ENCODE measurements around the gene ZNF462. TPM values are rescaled to one million over a fixed set of nuclear protein-coding genes. Genes with fewer than 3 reads are reported as not detected.

ZNF462 gene
- total and polyA plus RNA-seq, 2 of the 13 experiments (the other 11 are each of a cell fraction or from before 2014, with no cell fraction given): not detected

- no peak for ATAC-seq
- Histone ChIP-seq H3K27ac (ENCODE audit: extremely low read length, insufficient read depth, low read length) (no peak overlapping the region), H3K4me3 (replicated peaks in 1 of 3; ENCODE audit: insufficient read depth in 1 of 3, low read depth in 2 of 3, low read length in 3 of 3) (no peak overlapping the region), H3K4me2 (ENCODE audit: low read depth, low read length) (no peak overlapping the region), H3K36me3 (replicated peaks in 1 of 2; ENCODE audit: control insufficient read depth in 1 of 2, insufficient read depth in 2 of 2, low read length in 2 of 2) (no peaks in the 10 kb centered on the region), H3K4me1 (ENCODE audit: insufficient read depth, low read length) (no peaks in the 10 kb centered on the region), H3K9me3 (ENCODE audit: low read length) (no peaks in the 10 kb centered on the region), H3K79me2 (ENCODE audit: insufficient read depth, low read length) (no peaks in the 10 kb centered on the region), H4K20me1 (ENCODE audit: insufficient read depth, low read length) (no peaks in the 10 kb centered on the region), H3K27me3 (ENCODE audit: control insufficient read depth in 1 of 2, insufficient read depth in 2 of 2, low read length in 2 of 2) (no peaks in the 10 kb centered on the region), H3K9ac (ENCODE audit: insufficient read depth, low read depth, low read length) (no peak overlapping the region), H2AFZ (ENCODE audit: low read length) (no peak overlapping the region)
- BruUV-seq (replicated peaks): no TSS peak
- 0% methylated on average over 1 of the region's 1 CpG for WGBS (ENCODE audit: low lambda C conversion rate)
- ChIA-PET POLR2A (no interaction called here), CTCF (ENCODE audit: low intra/inter-chr PET ratio, low total read pairs) (no interaction called here)
- DNase-seq (ENCODE audit: low spot score): no peak
- no peak for FAIRE-seq
- intact Hi-C loops (cut with micrococcal nuclease; ENCODE audit: unreplicated experiment) (no loop called here), in situ Hi-C loops (cut with HindIII; ENCODE audit: extremely low pct_ligation_motif_present, low pct_unique_long_range_greater_than_20kb) (no loop called here)
- TF ChIP-seq HES4 (CRISPR knock-in tag; IDR thresholded peaks at IDR 0.05; ENCODE audit: borderline replicate concordance): no peak
- TF ChIP-seq PTBP1 (IDR thresholded peaks at IDR 0.05; ENCODE audit: low read depth, low read length, poor library complexity, severe bottlenecking): no peak
- no peak for TF ChIP-seq MATR3 (CRISPR knock-in tag; IDR thresholded peaks at IDR 0.05)
- TF ChIP-seq ZNF350 (CRISPR knock-in tag; IDR thresholded peaks at IDR 0.05; ENCODE audit: borderline replicate concordance, low read depth): no peak
- TF ChIP-seq ATF2 (CRISPR knock-in tag; IDR thresholded peaks at IDR 0.05): no peak
- no peak for TF ChIP-seq ZNF781 (CRISPR knock-in tag; IDR thresholded peaks at IDR 0.05; ENCODE audit: borderline replicate concordance, not compliant biosample characterization)
- TF ChIP-seq NRL (CRISPR knock-in tag; IDR thresholded peaks at IDR 0.05; ENCODE audit: borderline replicate concordance): no peak
- no peak for TF ChIP-seq ZNF253 (CRISPR knock-in tag; IDR thresholded peaks at IDR 0.05; ENCODE audit: borderline replicate concordance)
- TF ChIP-seq ZNF740 (CRISPR knock-in tag; IDR thresholded peaks at IDR 0.05): no peak
- TF ChIP-seq ZNF629 (CRISPR knock-in tag; conservative IDR thresholded peaks at IDR 0.05): no peak
- no peak for TF ChIP-seq ZNF75D (CRISPR knock-in tag; IDR thresholded peaks at IDR 0.05; ENCODE audit: borderline replicate concordance)
- TF ChIP-seq HNF1B (CRISPR knock-in tag; IDR thresholded peaks at IDR 0.05): no peak
- no peak for TF ChIP-seq ZNF556 (CRISPR knock-in tag; IDR thresholded peaks at IDR 0.05; ENCODE audit: borderline replicate concordance)
- TF ChIP-seq ZNF703 (CRISPR knock-in tag; IDR thresholded peaks at IDR 0.05; ENCODE audit: borderline replicate concordance): no peak
- no peak for TF ChIP-seq DZIP1 (CRISPR knock-in tag; IDR thresholded peaks at IDR 0.05)
Observed at GRCh38 chr9:106843371-106843770, 19.6 kb upstream of the ZNF462 start.
